Activated CD4-positive, alpha-beta T cell treated with anti-CD3 and anti-CD28 coated beads, Interleukin-10, Interleukin-2, amounts not matched to agents 100 ng/mL and 50 ng/mL, durations not matched to agents 16 hours and 8 hours (primary cell): ENCODE measurements around the gene NPR3.

Experiments used
- DNase-seq: peaks from one replicate; pipeline ENCODE4 v3.0.0-alpha.2; 2020

NPR3 gene

DNA sequence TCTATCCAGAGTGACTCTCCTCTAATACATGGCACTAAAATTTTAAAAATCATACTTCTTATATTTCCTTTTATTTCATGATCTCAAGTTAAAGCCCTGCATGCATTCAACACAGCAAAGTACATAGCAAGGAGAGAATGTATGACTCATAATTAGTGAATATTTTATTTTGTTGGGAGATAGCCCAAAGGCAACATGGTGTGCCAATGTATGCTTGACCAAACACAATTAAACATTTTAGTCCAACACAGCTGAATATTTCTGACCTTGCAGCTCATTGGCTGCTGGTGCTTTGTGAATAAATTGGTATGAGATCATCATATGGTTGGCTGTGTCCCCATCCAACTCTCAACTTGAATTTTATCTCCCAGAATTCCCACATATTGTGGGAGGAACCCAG is 103.5 kb downstream of the NPR3 start:
- DNase-seq = no peak

- DNase-seq = no peak
Observed at GRCh38 chr5:32827981-32828380, 116.9 kb downstream of the NPR3 start.

DNA sequence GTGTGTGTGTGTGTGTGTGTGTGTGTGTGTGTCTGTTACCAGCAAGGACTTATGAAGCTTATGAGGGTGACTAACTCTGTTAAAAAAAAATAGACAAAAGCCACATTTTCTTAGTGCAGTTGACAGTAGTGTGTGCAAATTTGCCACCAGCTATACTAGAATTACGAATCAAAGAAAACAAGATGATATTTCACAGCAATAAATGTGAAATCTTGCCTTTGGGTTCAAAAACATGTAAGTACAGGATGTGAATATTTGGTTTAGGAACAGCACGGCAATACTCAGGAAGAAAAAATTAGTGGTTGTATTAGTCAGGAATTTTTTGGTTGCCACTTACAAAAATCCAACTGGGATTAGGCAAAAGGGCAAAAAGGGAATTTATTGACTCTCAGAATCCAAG is 117.4 kb downstream of the NPR3 start:
- DNase-seq = no peak

GRCh38 chr5:32831624-32832023 is 120.5 kb downstream of the NPR3 start:
- DNase-seq = no peak

- DNase-seq = no peak
Observed at GRCh38 chr5:32833127-32833526, 122.0 kb downstream of the NPR3 start.

DNA sequence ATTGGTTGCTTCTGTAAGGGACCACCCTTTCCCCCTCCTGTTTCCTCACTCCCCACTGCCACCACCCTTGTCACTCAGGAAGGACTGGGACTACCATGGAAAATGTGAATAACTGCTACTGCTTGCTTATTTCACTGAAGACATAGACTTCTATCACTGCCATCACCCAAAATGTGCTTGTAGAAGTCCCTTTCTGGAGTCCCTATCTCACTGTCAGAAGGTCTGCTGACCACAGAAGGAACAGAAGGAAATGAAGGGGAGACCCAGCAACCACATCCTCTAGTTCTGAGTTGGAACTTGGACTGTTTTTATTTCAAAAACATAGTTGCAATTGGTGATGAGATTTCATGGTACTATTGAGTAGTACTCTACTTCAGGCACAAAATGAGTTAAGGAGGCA is 122.5 kb downstream of the NPR3 start:
- no peak for DNase-seq

DNA sequence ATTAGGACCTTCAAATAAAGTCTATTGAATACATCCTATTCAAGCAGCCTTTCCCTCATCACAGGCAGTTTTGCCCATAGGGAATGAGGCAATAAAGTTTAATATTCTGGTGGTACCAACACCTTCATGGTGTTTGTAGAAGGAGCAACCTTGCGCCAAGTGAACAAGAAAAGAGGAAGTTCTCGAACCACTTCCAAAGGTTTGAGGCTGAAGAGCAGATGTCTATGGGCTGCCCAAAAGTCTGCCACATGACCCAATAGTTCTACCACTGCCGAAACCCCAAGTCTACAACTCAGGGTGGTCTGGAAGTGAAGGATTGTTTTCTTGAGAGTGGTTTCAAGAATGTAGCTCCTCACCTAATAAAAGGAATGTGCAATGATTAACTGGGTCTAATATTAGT is 123.1 kb downstream of the NPR3 start:
- no peak for DNase-seq

DNA sequence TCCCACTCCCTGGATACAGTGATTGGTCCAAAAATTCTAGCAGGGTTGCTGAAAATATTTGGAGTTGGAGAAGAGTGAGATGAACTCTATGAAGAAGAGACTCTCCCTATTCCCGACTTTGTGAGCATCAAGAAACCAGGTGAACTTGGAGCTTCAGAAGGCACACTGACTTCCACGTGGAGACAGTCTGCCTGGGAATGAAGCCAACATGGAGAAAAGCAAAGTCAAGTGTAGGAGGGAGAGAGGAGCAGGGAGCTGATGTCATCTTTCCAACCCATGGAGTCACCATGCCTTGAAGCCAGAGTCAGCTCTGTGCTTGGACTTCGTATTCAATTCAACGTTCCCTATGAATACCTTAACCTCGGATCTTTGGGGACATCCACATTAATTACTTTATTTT is 125.1 kb downstream of the NPR3 start:
- no peak for DNase-seq

DNA sequence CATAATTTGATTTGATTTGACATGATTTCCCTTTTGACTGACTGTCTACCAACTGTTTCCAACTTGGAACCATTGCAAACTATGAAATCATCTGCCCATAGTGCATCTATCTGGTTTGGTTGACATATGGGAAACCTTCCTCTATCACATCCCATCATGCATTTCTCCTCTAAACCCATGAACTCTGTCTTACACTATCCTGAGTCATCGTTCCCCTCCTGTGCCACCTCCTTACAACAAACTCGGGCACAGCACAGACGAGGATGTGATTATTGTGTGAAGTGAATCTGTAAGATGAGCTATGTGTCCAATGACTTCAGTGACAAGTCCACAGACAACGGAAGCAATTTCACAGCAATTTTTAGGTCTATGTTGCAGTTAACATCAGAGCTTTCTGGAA is 126.1 kb downstream of the NPR3 start:
- DNase-seq = no peak

GRCh38 chr5:32839106-32839505 is 128.0 kb downstream of the NPR3 start:
- no peak for DNase-seq

GRCh38 chr5:32840606-32841005 is 129.5 kb downstream of the NPR3 start:
- DNase-seq = no peak
